ENCODE measurements around the gene PHYKPL.
"Not testable (repeated sequence)": the region's sequence is repeated elsewhere in the genome, so short reads cannot be mapped to it uniquely, and the experiment has no call there.

Gene PHYKPL

DNA sequence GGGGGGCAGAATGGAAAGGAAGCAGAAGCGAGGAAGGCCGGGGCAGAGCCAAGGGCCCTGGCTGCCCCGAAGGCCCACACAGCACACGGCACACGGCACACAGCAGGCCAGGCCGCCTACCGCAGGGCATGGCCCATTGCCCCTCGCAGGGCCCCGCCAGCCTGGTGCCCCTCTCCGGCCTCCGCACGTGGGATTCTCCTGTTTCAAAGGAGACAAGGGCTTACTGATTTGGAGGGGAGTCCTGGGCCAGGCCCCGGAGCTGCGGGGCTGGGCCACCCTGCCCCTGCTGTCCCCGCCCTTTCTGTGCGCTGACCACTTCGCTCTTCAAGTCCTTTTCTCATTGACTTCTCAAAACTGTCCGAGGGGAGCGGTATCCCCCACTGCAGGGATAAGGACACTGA, 7.7 kb upstream of the PHYKPL start:
- H3K27me3 ChIP-seq (ENCODE audit: insufficient read depth, low read length), result no peaks in the 10 kb centered on the region
- H3K36me3 ChIP-seq (ENCODE audit: insufficient read depth, low read length), result no peaks in the 10 kb centered on the region

DNA sequence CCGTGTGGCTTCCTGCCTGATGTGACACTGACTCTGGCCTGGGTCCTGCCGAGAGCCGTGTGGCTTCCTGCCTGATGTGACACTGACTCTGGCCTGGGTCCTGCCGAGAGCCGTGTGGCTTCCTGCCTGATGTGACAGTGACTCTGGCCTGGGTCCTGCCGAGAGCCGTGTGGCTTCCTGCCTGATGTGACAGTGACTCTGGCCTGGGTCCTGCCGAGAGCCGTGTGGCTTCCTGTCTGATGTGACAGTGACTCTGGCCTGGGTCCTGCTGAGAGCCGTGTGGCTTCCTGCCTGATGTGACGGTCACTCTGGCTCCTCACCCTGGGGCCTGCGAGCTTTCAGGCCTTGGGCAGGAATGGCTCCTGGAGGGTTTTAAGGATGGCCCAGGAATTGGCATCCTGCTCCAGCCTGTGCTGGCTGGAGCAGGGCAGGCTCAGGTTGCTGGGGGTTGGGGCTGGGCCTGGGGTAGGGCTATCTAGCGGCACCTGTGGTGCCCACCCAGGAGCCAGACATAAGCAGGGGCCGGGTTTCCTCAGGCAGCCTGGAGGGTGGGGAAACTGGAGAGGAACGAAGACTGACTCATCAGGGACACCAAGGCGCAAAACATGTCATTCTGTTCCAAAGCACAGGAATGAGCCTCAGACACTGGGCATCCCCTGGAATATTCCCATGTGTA, 7.2 kb upstream of the PHYKPL start:
- H3K4me3 ChIP-seq (ENCODE audit: low read length); H2AFZ ChIP-seq (ENCODE audit: low read depth, low read length); H3K27me3 ChIP-seq (ENCODE audit: insufficient read depth, low read length); H3K9me3 ChIP-seq (ENCODE audit: low read length); H3K4me1 ChIP-seq (ENCODE audit: insufficient read depth, low read length); H3K36me3 ChIP-seq (ENCODE audit: insufficient read depth, low read length): not testable (repeated sequence)

More for the DNA sequence above, 7.7 kb upstream of the PHYKPL start:
- no peak overlapping the region for H2AFZ ChIP-seq (ENCODE audit: low read depth, low read length)
- H3K9me3 ChIP-seq (ENCODE audit: low read length), result no peaks in the 10 kb centered on the region
- H3K4me1 ChIP-seq (ENCODE audit: insufficient read depth, low read length), result peaks cover 6% of the 10 kb centered on the region
- H3K4me3 ChIP-seq (ENCODE audit: low read length), result no peak overlapping the region

DNA sequence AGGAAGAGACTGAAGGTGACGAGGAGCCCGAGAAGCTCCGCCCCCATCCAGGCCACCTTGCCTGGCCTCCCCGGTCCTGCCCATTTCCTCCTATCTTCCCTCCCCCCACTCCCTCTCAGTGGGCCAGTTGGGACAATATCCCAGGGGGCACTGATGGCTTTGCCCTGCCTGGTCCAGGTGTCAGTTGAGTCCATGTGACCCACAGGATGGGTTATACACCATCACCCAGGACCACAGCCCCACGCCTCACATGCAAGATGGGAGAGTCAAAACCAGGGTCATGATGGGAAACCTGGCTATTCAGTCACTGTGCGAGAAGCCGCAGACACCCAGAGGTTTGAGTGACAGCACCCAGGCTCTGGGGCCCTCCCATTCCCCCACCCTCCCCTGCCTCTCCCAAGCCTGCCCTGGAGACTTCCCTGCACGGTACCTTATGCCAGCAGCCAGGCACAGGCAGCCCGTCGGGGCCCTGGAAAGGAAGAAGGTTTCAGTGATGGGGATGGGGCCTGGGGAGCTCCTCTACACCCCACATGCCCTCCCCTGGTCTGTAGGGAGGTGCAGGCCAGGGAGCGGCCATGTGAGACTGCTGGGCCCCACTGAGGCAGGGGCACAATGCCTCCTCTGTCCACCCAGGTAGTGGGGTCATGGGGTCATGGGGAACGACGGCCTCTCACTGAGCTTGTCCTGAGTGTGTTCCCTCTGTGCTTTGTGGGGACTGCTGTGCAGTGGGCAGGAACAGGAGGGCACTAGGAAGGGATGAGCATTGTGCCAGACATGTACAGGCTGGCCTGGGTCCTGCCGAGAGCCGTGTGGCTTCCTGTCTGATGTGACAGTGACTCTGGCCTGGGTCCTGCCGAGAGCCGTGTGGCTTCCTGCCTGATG, 6.3 kb upstream of the PHYKPL start:
- no peaks in the 10 kb centered on the region for H3K27me3 ChIP-seq (ENCODE audit: insufficient read depth, low read length)
- H3K4me1 ChIP-seq (ENCODE audit: insufficient read depth, low read length), result peaks cover 6% of the 10 kb centered on the region
- H3K4me3 ChIP-seq (ENCODE audit: low read length), result peak overlapping the region; percentile 2
- H2AFZ ChIP-seq (ENCODE audit: low read depth, low read length), result no peak overlapping the region
- H3K9me3 ChIP-seq (ENCODE audit: low read length), result no peaks in the 10 kb centered on the region
- no peaks in the 10 kb centered on the region for H3K36me3 ChIP-seq (ENCODE audit: insufficient read depth, low read length)

DNA sequence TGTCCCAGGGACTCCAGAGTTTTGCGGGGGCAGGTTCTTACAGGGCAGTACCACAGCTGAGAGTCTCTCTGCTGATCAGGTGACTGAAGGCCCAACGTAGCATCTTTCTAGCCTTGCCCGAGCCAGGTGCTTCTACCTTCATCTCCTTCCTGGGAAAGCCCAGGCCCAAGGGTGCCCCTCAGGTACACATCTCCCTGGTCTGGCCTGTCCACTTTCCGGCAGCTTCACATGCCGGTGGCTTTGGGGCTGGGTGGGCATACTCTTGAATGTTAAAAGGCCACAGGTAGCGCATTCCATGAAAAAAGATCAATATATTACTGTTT, 5.7 kb upstream of the PHYKPL start:
- no peaks in the 10 kb centered on the region for H3K27me3 ChIP-seq (ENCODE audit: insufficient read depth, low read length)
- H3K4me1 ChIP-seq (ENCODE audit: insufficient read depth, low read length), result peaks cover 6% of the 10 kb centered on the region
- H3K36me3 ChIP-seq (ENCODE audit: insufficient read depth, low read length), result no peaks in the 10 kb centered on the region
- no peak overlapping the region for H2AFZ ChIP-seq (ENCODE audit: low read depth, low read length)
- no peak overlapping the region for H3K4me3 ChIP-seq (ENCODE audit: low read length)
- no peaks in the 10 kb centered on the region for H3K9me3 ChIP-seq (ENCODE audit: low read length)

DNA sequence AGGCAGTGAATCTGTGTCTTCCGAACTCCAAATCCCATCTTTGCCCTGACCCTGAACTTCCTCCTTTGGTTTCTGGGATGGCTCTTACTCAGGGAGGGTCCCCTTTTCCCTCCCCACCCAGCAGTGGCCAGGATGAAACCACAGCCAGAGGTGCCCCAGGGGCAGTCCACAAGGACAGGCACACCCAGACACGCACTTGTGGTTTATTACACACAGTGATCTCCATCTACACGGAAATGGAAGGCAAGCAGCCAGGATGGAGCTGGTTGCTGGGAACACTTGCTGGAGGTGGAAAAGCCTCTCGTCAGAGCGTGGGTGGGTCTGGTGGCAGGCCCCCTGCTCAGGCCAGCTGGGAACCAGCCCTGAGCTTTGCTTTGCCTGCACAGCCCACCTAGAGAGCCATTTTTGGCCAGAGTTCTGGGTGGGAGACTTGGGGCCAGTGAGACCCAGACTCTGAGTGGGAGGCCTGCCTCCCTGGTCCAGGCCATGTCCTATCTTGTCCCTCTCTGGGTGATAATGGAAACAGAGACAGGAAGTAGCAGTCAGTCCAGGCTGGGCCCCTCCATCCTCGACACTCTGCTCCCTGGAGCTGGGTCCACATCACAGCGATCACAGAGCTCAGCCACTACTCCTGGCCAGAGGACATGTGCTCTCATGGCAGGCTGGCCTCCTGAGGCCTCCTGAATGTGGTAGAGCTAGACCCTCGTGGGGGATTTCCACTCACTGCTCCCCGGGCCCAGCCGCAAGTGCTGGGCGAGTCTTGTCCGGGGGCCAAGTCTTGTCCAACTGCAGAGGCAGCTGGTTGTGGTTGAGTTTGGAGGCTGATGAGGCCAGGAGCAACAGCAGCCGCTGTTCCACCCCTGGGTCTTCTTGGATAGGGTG, 5.1 kb upstream of the PHYKPL start:
- Histone ChIP-seq H3K9me3 (ENCODE audit: low read length) (no peaks in the 10 kb centered on the region), H3K36me3 (ENCODE audit: insufficient read depth, low read length) (no peaks in the 10 kb centered on the region), H3K4me3 (ENCODE audit: low read length) (no peak overlapping the region), H2AFZ (ENCODE audit: low read depth, low read length) (no peak overlapping the region), H3K4me1 (ENCODE audit: insufficient read depth, low read length) (peaks cover 6% of the 10 kb centered on the region), H3K27me3 (ENCODE audit: insufficient read depth, low read length) (no peaks in the 10 kb centered on the region)

DNA sequence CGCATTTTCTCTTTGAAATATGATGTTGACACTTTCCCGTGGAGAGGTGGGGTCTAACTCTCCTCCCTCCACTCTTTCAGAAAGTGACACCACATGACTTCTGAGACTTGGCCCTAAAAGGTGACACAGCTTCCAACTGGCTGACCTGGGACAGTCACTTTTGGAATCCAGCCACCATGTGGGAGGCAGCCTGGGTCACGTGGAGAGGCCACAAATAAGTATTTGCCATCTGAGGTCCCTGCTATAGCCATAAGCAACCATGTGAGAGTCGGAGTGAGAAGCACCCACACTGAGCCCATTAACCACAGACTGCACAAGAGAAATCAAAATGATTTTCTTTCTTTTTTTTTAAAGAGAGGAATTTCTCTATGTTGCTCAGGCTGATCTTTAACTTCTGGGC, 4.1 kb upstream of the PHYKPL start:
- peaks cover 10% of the 10 kb centered on the region for H3K4me1 ChIP-seq (ENCODE audit: insufficient read depth, low read length)
- no peak overlapping the region for H3K4me3 ChIP-seq (ENCODE audit: low read length)
- H3K36me3 ChIP-seq (ENCODE audit: insufficient read depth, low read length), result no peaks in the 10 kb centered on the region
- H2AFZ ChIP-seq (ENCODE audit: low read depth, low read length), result no peak overlapping the region
- H3K27me3 ChIP-seq (ENCODE audit: insufficient read depth, low read length), result no peaks in the 10 kb centered on the region
- no peaks in the 10 kb centered on the region for H3K9me3 ChIP-seq (ENCODE audit: low read length)

DNA sequence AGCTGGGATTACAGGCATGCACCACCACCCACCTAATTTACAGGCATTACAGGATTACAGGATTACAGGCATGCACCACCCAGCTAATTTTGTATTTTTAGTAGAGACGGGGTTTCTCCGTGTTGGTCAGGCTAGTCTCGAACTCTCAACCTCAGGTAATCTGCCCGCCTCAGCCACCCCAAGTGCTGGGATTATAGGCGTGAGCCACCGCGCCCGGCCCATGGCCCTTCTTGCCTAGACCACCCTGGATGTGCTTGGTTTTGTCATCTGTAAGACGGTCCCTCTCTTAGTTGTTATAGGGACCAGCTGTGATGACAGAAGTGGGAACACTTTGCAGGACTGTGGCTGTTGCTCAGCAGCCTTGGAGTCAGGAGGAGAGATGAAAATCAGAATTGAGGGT, 3.5 kb upstream of the PHYKPL start:
- Histone ChIP-seq H2AFZ (ENCODE audit: low read depth, low read length) (no peak overlapping the region), H3K9me3 (ENCODE audit: low read length) (no peaks in the 10 kb centered on the region), H3K4me3 (ENCODE audit: low read length) (no peak overlapping the region), H3K4me1 (ENCODE audit: insufficient read depth, low read length) (peaks cover 15% of the 10 kb centered on the region), H3K36me3 (ENCODE audit: insufficient read depth, low read length) (no peaks in the 10 kb centered on the region), H3K27me3 (ENCODE audit: insufficient read depth, low read length) (no peaks in the 10 kb centered on the region)

DNA sequence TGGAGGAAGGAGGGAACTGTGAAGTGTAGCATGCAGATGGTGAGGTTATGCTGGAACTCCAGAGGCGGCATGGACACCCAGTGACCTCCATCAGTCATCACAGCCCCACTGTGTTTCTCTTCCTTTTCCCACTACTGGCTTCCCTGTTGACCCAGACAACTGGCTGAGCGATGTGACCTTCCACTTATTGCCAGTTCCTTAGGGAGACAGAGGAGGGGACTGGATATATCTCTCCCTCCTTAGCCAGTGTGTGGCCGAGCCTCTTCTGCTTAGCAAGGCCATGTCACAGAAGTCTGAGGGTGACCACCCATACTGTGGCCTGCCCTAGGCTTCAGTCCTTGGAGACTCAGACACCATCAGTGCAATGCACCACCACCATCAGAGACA, 3.0 kb upstream of the PHYKPL start:
- Histone ChIP-seq H3K9me3 (ENCODE audit: low read length) (no peaks in the 10 kb centered on the region), H3K4me1 (ENCODE audit: insufficient read depth, low read length) (peaks cover 19% of the 10 kb centered on the region), H2AFZ (ENCODE audit: low read depth, low read length) (no peak overlapping the region), H3K27me3 (ENCODE audit: insufficient read depth, low read length) (no peaks in the 10 kb centered on the region), H3K36me3 (ENCODE audit: insufficient read depth, low read length) (peaks cover 4% of the 10 kb centered on the region), H3K4me3 (ENCODE audit: low read length) (no peak overlapping the region)

DNA sequence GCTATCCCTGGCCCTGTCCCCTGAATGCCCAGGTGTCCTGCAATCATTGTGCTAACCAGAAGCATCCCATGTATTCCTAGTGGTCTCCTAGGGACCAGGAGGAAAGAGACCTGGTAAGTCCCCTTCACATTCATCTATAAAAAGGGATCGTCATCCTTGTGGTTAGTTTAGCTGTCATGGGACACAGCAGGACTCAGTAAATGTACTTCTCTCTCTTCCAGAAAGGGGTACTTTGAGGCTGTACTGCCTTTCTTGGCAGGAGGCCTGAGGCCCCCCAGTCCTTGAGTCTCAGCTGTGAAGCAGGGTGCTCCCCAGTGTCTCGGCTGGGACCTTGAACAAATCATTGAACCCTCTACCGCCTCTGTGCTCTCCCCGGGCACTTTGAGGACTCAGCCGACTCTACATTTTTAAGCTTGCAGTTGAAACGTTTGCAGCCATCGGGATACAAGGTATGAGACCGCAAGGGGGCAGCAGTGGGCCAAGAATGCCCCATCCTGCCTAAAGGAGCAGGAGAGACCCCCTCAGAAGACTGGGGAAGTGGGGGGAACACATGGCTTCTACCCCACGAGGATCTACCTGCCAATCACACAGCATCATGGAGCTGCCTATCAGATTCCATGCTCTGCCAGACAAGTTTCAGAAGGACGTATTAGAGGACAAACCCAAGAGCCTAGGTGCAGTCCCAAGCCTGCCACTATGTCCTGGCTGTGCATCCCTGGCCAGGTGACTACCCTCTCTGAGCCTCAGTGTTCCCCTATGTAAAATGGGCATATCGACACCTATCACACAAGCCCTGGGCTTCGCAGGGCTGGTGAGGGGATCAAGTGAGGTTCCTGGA, 2.4 kb upstream of the PHYKPL start:
- H3K4me1 ChIP-seq (ENCODE audit: insufficient read depth, low read length), result peaks cover 19% of the 10 kb centered on the region
- H3K9me3 ChIP-seq (ENCODE audit: low read length), result no peaks in the 10 kb centered on the region
- H3K27me3 ChIP-seq (ENCODE audit: insufficient read depth, low read length), result no peaks in the 10 kb centered on the region
- no peak overlapping the region for H3K4me3 ChIP-seq (ENCODE audit: low read length)
- H3K36me3 ChIP-seq (ENCODE audit: insufficient read depth, low read length), result peaks cover 10% of the 10 kb centered on the region
- H2AFZ ChIP-seq (ENCODE audit: low read depth, low read length), result no peak overlapping the region

DNA sequence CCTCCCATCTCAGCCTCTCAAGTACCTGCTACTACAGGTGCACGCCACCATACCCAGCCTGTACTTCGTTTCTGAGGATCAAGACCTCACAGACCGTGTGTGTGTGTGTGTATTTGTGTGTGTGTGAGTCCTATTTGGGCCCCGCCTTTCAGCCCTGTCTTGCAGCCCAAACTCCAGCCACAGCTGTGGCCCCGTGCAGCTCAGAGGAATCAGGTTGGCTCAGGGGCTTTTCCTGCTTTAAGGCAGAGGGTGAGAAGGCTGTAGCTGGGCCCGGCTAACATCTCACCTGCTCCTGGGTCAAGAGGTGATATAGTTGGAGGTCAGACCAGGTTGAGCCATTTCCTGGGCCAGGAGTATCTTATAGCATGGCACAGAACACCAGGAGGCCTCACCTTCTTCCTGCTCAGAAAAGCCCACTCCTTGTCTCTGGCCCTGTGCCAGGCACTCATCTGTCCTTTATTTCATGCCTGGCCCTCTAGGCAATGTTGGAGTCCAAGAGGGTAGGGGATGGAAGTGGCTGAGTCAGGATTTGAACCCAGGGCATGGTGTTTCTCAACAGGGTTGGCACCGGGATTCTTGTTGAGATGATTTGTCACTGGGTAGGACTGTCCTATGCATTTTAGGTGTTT, 1.6 kb upstream of the PHYKPL start:
- Histone ChIP-seq H3K27me3 (ENCODE audit: insufficient read depth, low read length) (no peaks in the 10 kb centered on the region), H3K9me3 (ENCODE audit: low read length) (no peaks in the 10 kb centered on the region), H3K4me3 (ENCODE audit: low read length) (no peak overlapping the region), H3K4me1 (ENCODE audit: insufficient read depth, low read length) (peaks cover 16% of the 10 kb centered on the region), H3K36me3 (ENCODE audit: insufficient read depth, low read length) (peaks cover 17% of the 10 kb centered on the region), H2AFZ (ENCODE audit: low read depth, low read length) (no peak overlapping the region)

DNA sequence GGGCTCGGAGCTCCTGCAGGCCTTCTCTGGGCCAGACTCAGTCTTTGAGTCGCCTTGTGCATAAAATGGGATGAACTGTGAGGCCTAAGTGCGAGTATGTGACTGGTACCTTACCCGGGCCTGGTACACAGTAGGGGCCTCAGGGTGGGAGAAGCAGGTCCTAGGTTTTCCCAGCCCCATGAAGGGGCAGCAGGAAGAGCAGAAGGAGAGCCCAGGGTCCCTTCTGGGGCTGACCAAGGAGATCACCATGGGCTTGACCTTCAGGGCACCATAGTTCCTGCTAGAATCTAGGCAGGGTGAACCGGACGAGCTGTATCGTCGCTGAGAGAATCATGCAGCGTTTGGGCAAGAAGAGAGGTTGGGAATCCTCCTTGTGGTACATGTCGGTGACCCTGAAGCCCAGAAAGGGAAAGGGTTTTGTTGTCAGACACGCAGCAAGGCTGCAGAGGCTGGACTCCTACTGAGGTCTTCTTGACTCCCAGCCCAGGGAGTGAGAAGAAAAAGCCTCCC, 373 bp upstream of the PHYKPL start:
- H3K4me3 ChIP-seq (ENCODE audit: low read length), result peak overlapping the region; percentile 74
- no peaks in the 10 kb centered on the region for H3K27me3 ChIP-seq (ENCODE audit: insufficient read depth, low read length)
- H3K4me1 ChIP-seq (ENCODE audit: insufficient read depth, low read length), result peaks cover 13% of the 10 kb centered on the region

DNA sequence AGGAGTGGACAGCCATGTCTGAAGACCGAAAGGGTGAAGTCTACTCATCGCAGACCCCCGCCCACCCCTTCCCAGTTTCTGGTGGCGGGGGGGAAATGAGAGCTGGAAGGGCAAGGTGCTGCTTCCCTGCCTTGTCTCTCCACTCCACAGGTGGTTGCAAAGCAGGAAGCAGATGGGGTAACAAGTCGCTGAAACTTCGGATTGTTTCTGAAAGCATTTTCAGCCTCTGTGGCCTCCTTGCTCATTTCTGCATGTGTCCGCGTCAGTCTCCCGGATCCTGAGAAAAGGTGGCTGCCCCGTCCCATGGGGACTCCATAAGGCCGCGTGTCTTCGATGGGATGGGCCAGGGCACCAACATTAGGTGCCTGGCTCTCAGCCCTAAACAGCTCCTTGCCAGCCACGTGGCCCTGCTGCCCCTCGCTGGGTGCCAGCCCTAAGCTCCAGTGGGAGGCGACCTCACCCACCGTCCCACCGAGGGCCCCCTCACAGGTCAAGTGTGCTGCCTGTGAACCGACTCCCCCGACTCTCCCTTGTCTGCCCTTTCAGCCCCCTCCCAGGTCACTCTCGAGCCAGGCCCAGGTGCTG, 971 bp downstream of the PHYKPL start:
- H3K36me3 ChIP-seq (ENCODE audit: insufficient read depth, low read length), result peaks cover 36% of the 10 kb centered on the region
- H3K4me1 ChIP-seq (ENCODE audit: insufficient read depth, low read length), result peaks cover 13% of the 10 kb centered on the region
- H2AFZ ChIP-seq (ENCODE audit: low read depth, low read length), result no peak overlapping the region
- no peaks in the 10 kb centered on the region for H3K27me3 ChIP-seq (ENCODE audit: insufficient read depth, low read length)
- peaks cover 4% of the 10 kb centered on the region for H3K9me3 ChIP-seq (ENCODE audit: low read length)
- H3K4me3 ChIP-seq (ENCODE audit: low read length), result peak overlapping the region; percentile 74

More for the DNA sequence above, 373 bp upstream of the PHYKPL start:
- H2AFZ ChIP-seq (ENCODE audit: low read depth, low read length), result peak overlapping the region; percentile 82
- no peaks in the 10 kb centered on the region for H3K9me3 ChIP-seq (ENCODE audit: low read length)
- peaks cover 25% of the 10 kb centered on the region for H3K36me3 ChIP-seq (ENCODE audit: insufficient read depth, low read length)

Measured in neuron (in vitro differentiated cells).